Heart right ventricle (tissue), 16 donors: ENCODE results near the gene RRAGB. TPM values are rescaled to one million over a fixed set of nuclear protein-coding genes. Genes with fewer than 3 reads are reported as not detected.
"Not testable (repeated sequence)": the region's sequence is repeated elsewhere in the genome, so short reads cannot be mapped to it uniquely, and the experiment has no call there.

Experiments
- ATAC-seq, 8 donors: fragments of 200-7000 bp; cut with Tn5 transposase; one replicate each; pipeline ENCODE4 v1.9.1; 2020; ENCODE audit warnings: mild to moderate bottlenecking in 8 of 8, moderate library complexity in 8 of 8, moderate number of reproducible peaks in 1 of 8
- DNase-seq, 2 donors: peaks; one replicate each; pipeline ENCODE4 v3.0.0-alpha.2; 2020
- H3K27ac ChIP-seq, 10 donors: fragments of 200-600 bp; sonication (generic) in 2 of 10; one replicate each; pipeline versions ENCODE4 v1.5.0 to v1.8.0; 2020 to 2022; ENCODE audit warnings: mild to moderate bottlenecking in 3 of 10
- H3K27me3 ChIP-seq, 7 donors: fragments of 200-600 bp; one replicate each; pipeline ENCODE4 v1.8.0; 2021 to 2022; ENCODE audit warnings: mild to moderate bottlenecking in 2 of 7
- H3K36me3 ChIP-seq, 9 donors: fragments of 200-600 bp; sonication (generic) in 1 of 9; one replicate each; pipeline versions ENCODE4 v1.5.0 to v1.8.0; 2020 to 2022; ENCODE audit warnings: mild to moderate bottlenecking in 2 of 9
- H3K4me1 ChIP-seq, 9 donors: fragments of 200-600 bp; sonication (generic) in 1 of 9; one replicate each; pipeline versions ENCODE4 v1.5.0 to v1.8.0; 2020 to 2022; ENCODE audit warnings: mild to moderate bottlenecking in 4 of 9
- H3K4me3 ChIP-seq, 10 donors: fragments of 200-600 bp; sonication (generic) in 2 of 10; one replicate each; pipeline versions ENCODE4 v1.5.0 to v1.8.0; 2020 to 2022; ENCODE audit warnings: mild to moderate bottlenecking in 7 of 10, moderate library complexity in 2 of 10
- H3K9me3 ChIP-seq, 11 donors: fragments of 200-600 bp in 10 of 11; sonication (generic) in 2 of 11; one replicate each; pipeline versions ENCODE4 v1.5.0 to v1.8.0; 2013 to 2022; ENCODE audit warnings: mild to moderate bottlenecking in 2 of 11, control low read depth in 1 of 11, moderate library complexity in 1 of 11
- WGBS, 2 donors: extraction: QIAGEN DNeasy Blood & Tissue Kit; methylation state at CpG; one replicate each; pipeline ENCODE4 v1.1.7; 2013; ENCODE audit warnings: inconsistent platforms in 1 of 2; 5-methylcytosine and 5-hydroxymethylcytosine counted together
- intact Hi-C, 10 donors: fragments of 100-400 bp; cut with DNase I; formaldehyde crosslinking; loops; one replicate each; pipeline versions ENCODE4 v1.11.1 to v1.14.2; 2022
- polyA plus RNA-seq, 2 donors: library from polyadenylated mRNA; stranded (reverse); fragments of 200-250 nt; gene quantifications; one replicate each; pipeline ENCODE4 v1.2.3, GENCODE V29; 2013
- total RNA-seq, 10 donors: library from RNA; stranded (reverse); fragmentation: NEBNext Ultra II Directional in 3 of 10; extraction: Animal tissue kit (Norgen Biotek cat#: 25700) in 3 of 10; gene quantifications; one replicate each; pipeline versions ENCODE4 v1.2.1 to v1.2.4, GENCODE V29; 2021 to 2023
- TF ChIP-seq, protein P1 (sequence below), 9 donors: fragments of 200-600 bp; sonication (generic) in 2 of 9; IDR thresholded peaks; one replicate each; pipeline versions ENCODE4 v1.5.0 to v1.8.0; 2021 to 2022; ENCODE audit warnings: antibody characterized with exemption in 9 of 9, mild to moderate bottlenecking in 5 of 9, moderate library complexity in 1 of 9
- donor health status: Arrhythmogenic right ventricular cardiomyopathy.
- donor health status: ischemic (EF 13 %, LVEDD 7.1; RV severe dilation, severe dysfunction).
- donor health status: healthy with polysubstance abuse.
- donor health status: DM: no; HTN: yes; CAD: no.
- donor health status: DM: no; HTN: no; CAD: no.
- donor health status: ischemic (EF 25% LVEDD 6.9; RV normal size, moderate dysfunction).
- donor health status: ischemic (EF 25% LVEDD 5.7; RV mildly dilated, moderate dysfunction).
- donor health status: healthy.
- donor health status: DM: yes; HTN: yes; CAD: no.
- donor health status: Ischemic cardiomyopathy.
- donor health status: ischemic (EF 35%, LVEDD 5.7; RV mildly dilated, moderate dysfunction).
- donor health status: nonischemic (EF 11% LVEDD 7.7; RV severe dilation, severe dysfunction).
- donor health status: DM: yes; HTN: yes; CAD: no.
- donor health status: PGD.
- donor health status: ischemic (EF 29% LVEDD 5.4; RV normal size, mild dysfunction).
- donor health status: nonischemic (EF 23%, LVEDD 6.1; RV moderate dilation, normal function).

The RRAGB gene
- total and polyA plus RNA-seq, 12 donors: 9.2 to 17.1 (median 11.4) TPM

DNA sequence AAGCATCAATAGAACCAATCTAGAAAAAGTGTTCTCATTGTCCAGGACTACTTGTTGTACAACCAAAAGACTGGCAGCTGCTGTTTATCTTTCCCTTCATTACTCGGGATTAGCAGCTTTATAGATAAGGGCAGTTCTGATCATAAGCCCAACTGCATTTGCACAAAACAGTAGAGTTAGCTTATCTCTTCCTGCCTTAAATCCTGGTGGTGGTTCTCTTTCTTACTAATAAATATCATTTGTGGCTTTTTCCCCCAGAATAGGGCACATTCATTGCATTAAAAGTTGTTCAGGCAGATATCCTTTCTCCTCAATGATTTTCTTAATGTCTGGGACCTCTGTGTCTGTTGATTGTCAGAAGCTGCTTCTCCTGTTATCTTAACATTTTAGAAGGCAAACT is 20.2 kb upstream of the RRAGB start:
- peaks cover 0 to 35% (median 0%) of the 10 kb centered on the region in 7 donors for H3K27me3 ChIP-seq
- H3K4me3 ChIP-seq: no peak overlapping the region
- ATAC-seq (no peak), DNase-seq (no peak)
- 31 to 70% methylated on average over 1 of the region's 1 CpG for WGBS, 2 donors
- H3K4me1 ChIP-seq: no peaks in the 10 kb centered on the region
- no peaks in the 10 kb centered on the region for H3K36me3 ChIP-seq
- no peak overlapping the region for H3K27ac ChIP-seq
- TF ChIP-seq, protein P1, sequence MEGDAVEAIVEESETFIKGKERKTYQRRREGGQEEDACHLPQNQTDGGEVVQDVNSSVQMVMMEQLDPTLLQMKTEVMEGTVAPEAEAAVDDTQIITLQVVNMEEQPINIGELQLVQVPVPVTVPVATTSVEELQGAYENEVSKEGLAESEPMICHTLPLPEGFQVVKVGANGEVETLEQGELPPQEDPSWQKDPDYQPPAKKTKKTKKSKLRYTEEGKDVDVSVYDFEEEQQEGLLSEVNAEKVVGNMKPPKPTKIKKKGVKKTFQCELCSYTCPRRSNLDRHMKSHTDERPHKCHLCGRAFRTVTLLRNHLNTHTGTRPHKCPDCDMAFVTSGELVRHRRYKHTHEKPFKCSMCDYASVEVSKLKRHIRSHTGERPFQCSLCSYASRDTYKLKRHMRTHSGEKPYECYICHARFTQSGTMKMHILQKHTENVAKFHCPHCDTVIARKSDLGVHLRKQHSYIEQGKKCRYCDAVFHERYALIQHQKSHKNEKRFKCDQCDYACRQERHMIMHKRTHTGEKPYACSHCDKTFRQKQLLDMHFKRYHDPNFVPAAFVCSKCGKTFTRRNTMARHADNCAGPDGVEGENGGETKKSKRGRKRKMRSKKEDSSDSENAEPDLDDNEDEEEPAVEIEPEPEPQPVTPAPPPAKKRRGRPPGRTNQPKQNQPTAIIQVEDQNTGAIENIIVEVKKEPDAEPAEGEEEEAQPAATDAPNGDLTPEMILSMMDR (IDR thresholded peaks at IDR 0.05): no peak
- peaks cover 0 to 17% (median 0%) of the 10 kb centered on the region in 11 donors for H3K9me3 ChIP-seq
- intact Hi-C loops: no loop called here

DNA sequence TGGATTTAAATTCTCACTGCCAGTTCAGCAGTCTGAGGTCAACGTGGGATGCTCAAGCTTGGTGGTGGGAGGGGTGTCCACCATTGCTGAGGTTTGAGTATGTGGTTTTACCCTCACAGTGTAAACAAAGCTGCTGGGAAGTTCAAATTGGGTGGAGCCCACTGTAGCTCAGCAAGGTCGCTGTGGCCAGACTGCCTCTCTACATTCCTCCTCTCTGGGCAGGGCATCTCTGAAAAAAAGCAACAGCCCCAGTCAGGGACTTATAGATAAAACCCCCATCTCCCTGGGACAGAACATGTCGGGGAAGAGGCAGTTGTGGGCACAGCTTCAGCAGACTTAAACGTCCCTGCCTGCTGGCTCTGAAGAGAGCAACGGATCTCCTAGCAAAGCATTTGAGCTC is 14.9 kb upstream of the RRAGB start:
- intact Hi-C loops: no loop called here
- peaks cover 0 to 19% (median 0%) of the 10 kb centered on the region in 11 donors for H3K9me3 ChIP-seq
- no peaks in the 10 kb centered on the region for H3K36me3 ChIP-seq
- H3K27me3 ChIP-seq: peaks cover 0 to 34% (median 0%) of the 10 kb centered on the region in 7 donors
- no peak overlapping the region for H3K4me3 ChIP-seq
- TF ChIP-seq, protein P1 (IDR thresholded peaks at IDR 0.05): no peak
- 53 to 55% methylated on average over 5 of the region's 5 CpGs for WGBS, 2 donors
- H3K4me1 ChIP-seq: no peaks in the 10 kb centered on the region
- no peak for ATAC-seq
- no peak for DNase-seq
- H3K27ac ChIP-seq: no peak overlapping the region

DNA sequence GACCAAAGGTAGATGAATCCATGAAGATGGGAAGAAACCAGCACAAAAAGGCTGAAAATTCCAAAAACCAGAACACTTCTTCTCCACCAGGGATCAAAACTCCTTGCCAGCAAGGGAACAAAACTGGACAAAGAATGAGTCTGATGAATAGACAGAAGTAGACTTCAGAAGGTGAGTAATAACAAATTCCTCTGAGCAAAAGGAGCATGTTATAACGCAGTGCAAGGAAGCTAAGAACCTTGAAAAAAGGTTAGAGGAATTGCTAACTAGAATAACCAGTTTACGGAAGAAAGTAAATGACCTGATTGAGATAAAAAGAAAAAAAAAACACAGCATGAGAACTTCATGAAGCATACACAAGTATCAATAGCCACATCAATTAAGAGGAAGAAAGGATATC is 14.1 kb upstream of the RRAGB start:
- WGBS, 2 donors: 65 to 67% methylated on average over 2 of the region's 2 CpGs
- intact Hi-C loops, H3K4me3 ChIP-seq, H3K27ac ChIP-seq, H3K4me1 ChIP-seq, H3K36me3 ChIP-seq, DNase-seq, ATAC-seq: not testable (repeated sequence)
- Histone ChIP-seq H3K9me3 (peaks cover 0 to 24% (median 0%) of the 10 kb centered on the region in 11 donors), H3K27me3 (peaks cover 0 to 26% (median 0%) of the 10 kb centered on the region in 7 donors)

DNA sequence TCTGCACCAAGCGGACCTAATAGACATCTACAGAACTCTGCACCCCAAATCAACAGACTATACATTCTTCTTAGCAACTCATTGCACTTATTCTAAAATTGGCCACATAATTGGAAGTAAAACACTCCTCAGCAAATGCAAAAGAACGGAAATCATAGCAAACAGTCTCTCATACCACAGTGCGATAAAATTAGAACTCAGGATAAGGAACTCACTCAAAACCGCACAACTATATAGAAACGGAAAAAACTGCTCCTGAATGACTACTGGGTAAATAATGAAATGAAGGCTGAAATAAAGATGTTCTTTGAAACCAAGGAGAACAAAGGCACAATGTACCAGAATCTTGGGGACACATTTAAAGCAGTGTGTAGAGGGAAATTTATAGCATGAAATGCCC is 12.5 kb upstream of the RRAGB start:
- Histone ChIP-seq H3K9me3 (peaks cover 0 to 40% (median 0%) of the 10 kb centered on the region in 11 donors), H3K27me3 (peaks cover 0 to 19% (median 0%) of the 10 kb centered on the region in 7 donors)
- H3K27ac ChIP-seq, ATAC-seq, H3K4me1 ChIP-seq, H3K36me3 ChIP-seq, H3K4me3 ChIP-seq, DNase-seq, intact Hi-C loops: not testable (repeated sequence)
- 60 to 71% methylated on average over 5 of the region's 5 CpGs for WGBS, 2 donors

DNA sequence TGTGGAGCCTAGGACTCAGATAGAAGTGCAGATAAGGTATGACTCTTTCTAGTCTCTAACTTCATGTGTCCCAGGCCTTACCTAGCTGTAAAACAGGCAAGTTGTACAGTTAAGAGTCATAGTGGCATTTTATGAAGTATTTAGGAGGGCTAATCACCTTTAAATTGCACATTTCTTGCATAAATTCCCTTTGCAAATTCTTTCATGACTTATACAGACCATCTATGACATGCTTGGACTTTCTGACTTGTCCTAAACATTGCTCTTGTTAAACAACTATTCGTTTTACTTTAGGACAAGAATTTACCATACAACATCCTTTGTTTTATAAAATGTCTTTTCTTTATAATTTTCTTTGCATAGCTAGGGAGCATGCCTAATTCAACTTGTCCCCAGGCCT is 7.8 kb upstream of the RRAGB start:
- peaks cover 0 to 29% (median 0%) of the 10 kb centered on the region in 11 donors for H3K9me3 ChIP-seq
- no peak overlapping the region for H3K4me3 ChIP-seq
- TF ChIP-seq, protein P1 (IDR thresholded peaks at IDR 0.05): no peak
- WGBS, 2 donors: 29 to 34% methylated on average over 1 of the region's 1 CpG
- H3K4me1 ChIP-seq: no peaks in the 10 kb centered on the region
- no peaks in the 10 kb centered on the region for H3K27me3 ChIP-seq
- H3K27ac ChIP-seq: no peak overlapping the region
- ATAC-seq (no peak), DNase-seq (no peak)
- intact Hi-C loops: loop anchor here in 2 of 10 donors (10.0 kb wide), 2 partner anchors 255 to 575 kb away; partner anchors contain the start of gene MAGEH1 (in 1 of the 2)
- no peaks in the 10 kb centered on the region for H3K36me3 ChIP-seq
